ENCODE results near the gene LRCOL1.

- TF ChIP-seq POLR2A (IDR thresholded peaks at IDR 0.05; ENCODE audit: borderline replicate concordance, extremely low read depth, insufficient read depth, insufficient read length) (no peak), REST (IDR thresholded peaks at IDR 0.05; ENCODE audit: low read depth) (no peak), ZFX (IDR thresholded peaks at IDR 0.05) (no peak), EZH2 (IDR thresholded peaks at IDR 0.05) (no peak), CTCF (IDR thresholded peaks at IDR 0.05 in 2 of 3, conservative IDR thresholded peaks at IDR 0.05 in 1 of 3; ENCODE audit: borderline replicate concordance in 1 of 3, insufficient read depth in 1 of 3, low read depth in 2 of 3, low read length in 2 of 3) (peak; percentile 45 to 79 (median 77); a peak in 5 of 6 replicates), ZNF274 (IDR thresholded peaks at IDR 0.05; ENCODE audit: low read depth, low read length) (no peak)
Observed at GRCh38 chr12:132638541-132639408, 28.4 kb upstream of the LRCOL1 start.
